T-helper 2 cell (primary cell): ENCODE data around the gene CLCF1.
"Not testable (repeated sequence)": the region's sequence is repeated elsewhere in the genome, so short reads cannot be mapped to it uniquely, and the experiment has no call there.

Experiments used
- DNase-seq, 5 experiments: peaks; one replicate each; pipeline versions ENCODE4 v3.0.0 to v3.0.0-alpha.2; 2012 to 2022

Gene CLCF1

GRCh38 chr11:67322049-67322448 lies 51.3 kb downstream of the CLCF1 start:
- DNase-seq = no peak

- no peak for DNase-seq
These were observed 52.0 kb downstream of the CLCF1 start for GRCh38 chr11:67321313-67321871.

DNA sequence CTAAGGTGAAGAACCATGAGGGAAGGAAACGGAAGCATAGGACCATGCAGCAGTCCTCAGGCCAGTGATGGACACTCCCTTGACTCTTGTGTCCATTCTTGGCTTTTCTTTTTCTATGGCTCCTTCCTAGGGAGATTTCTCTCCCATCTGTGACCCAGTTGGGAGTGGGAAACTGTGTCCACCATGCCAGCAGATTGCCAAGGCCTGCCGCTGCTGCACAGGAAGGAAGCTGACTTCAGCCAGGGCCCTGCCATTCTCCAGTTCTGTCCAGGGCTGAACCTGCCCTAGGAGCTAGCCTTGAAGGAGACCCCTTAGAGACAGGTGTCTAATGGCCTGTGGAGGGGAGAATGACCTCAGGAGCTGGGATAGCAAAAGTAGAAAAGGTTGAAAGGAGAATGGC lies 52.7 kb downstream of the CLCF1 start:
- no peak for DNase-seq

DNA sequence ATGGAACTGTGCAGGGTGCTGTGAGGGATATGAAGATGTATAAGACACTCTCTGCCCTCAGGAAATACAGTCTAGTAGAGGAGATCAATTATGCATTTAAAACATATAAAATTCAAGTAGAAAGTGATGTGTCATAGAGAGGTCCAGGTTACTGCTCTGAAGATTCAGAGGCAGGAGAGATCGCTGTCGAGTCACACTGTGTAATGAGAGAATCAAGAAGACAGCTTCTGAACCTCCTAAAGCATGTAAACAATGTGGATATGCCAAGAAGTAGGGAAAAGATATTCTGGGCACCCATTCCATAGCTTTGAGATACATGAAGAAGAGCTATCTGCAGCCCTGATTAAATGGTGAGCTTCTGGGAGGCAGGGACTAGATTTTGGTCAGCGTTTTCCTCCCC lies 53.4 kb downstream of the CLCF1 start:
- DNase-seq = no peak

GRCh38 chr11:67318876-67319275 lies 54.5 kb downstream of the CLCF1 start:
- not testable (repeated sequence) for DNase-seq

- peak in 1 of 5 experiments; percentile 30 for DNase-seq
These were observed 55.4 kb downstream of the CLCF1 start for GRCh38 chr11:67317888-67318555.

DNA sequence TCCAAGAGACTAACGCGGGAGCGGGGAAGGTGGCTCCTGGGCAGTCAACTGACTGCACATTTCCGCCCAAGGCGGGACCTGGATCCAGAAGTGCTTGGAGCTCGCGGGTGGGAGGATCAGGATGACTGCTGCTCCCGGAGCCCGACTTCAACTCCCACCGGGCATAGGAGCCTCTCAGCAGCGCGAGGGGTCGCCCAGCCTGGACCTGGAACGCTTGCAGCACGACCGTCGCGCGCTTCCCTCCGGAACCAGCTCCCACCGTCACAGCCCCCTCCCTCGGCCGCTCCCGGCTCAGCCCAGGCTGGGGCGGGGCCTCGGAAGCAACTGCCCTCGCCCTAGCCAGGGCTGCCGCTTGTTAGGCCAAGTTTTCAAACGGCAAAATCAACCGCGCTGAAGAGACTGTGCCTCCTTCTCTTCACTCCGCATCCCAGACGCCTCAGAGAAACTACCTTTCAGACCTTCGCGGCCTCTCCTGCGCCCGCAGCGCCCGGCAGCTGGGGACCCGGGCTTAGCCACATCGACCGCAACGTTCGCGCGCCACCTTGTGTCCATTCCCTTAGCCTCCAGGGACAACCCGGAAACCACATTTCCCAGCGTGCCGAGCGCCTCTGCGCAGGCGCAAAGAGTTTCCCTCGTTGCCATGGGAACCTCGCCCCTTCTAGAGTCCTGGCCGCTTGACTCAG lies 56.1 kb downstream of the CLCF1 start:
- peak; percentile 94 to 97 (median 96) for DNase-seq

DNA sequence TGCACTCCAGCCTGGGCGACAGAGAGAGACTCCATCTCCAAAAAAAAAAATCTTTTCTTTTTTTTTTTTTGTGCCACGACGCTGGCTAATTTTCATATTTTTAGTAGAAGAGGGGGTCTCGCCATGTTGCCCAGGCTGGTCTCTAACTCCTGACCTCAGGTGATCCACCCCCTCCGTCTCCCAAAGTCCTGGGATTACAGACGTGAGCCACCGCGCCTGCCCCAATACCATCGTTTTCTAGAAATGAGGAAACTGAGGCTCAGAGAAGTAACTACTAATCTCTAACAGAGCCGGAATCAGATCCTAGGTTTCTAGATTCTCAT lies 56.6 kb downstream of the CLCF1 start:
- DNase-seq = no peak

DNA sequence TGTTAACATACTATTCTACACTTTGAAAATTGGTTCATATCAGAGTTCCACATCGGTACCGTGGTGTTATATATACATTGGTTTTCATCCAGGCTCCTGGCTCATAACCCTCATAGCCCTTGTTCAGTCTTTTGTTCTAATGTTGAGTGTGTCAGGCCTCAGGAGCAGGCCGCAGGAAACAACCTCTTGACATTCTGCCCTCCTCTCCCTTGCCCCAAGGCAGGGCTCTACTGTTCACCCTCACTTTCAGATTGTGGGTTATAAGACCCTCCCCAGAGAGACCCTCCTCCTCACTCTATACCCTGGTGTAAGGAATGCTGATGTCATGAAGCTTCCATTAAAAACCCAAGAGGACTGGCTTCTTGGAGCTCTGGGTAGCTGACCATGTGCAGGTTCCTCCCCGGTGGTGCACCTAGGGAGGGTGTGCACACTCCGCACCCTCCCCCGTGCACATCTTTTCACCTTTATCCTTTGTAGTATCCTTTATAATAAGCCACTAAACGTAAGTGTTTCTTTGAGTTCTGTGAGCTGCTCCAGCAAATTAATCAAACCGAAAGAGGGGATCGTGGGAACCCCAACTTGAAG lies 58.0 kb downstream of the CLCF1 start:
- DNase-seq = no peak

GRCh38 chr11:67314218-67314617 lies 59.2 kb downstream of the CLCF1 start:
- no peak for DNase-seq
